Upper lobe of left lung (tissue), 6 donors: ENCODE results near the gene RHOC. TPM values are rescaled to one million over a fixed set of nuclear protein-coding genes. Genes with fewer than 3 reads are reported as not detected.

Experiments
- ATAC-seq, 2 donors: fragments of 200-7000 bp; cut with Tn5 transposase; one replicate each; pipeline ENCODE4 v1.9.1; 2022; ENCODE audit warnings: mild to moderate bottlenecking in 2 of 2, moderate library complexity in 2 of 2; ENCODE audit not compliant: low FRiP score in 2 of 2
- DNase-seq, 2 donors: peaks; one replicate each; pipeline ENCODE4 v3.0.0-alpha.2; 2019 to 2020
- H3K27ac ChIP-seq, 4 donors: fragments of 200-600 bp; sonication (generic); one replicate each; pipeline ENCODE4 v1.5.1; 2016 to 2019
- H3K27me3 ChIP-seq, 4 donors: fragments of 200-600 bp; sonication (generic); one replicate each; pipeline ENCODE4 v1.5.1; 2017 to 2019
- H3K36me3 ChIP-seq, 4 donors: fragments of 200-600 bp; sonication (generic); one replicate each; pipeline ENCODE4 v1.5.1; 2016 to 2019
- H3K4me1 ChIP-seq, 4 donors: fragments of 200-600 bp; sonication (generic); one replicate each; pipeline ENCODE4 v1.5.1; 2018 to 2019
- H3K4me3 ChIP-seq, 4 donors: fragments of 200-600 bp; sonication (generic); one replicate each; pipeline ENCODE4 v1.5.1; 2017 to 2019; ENCODE audit warnings: mild to moderate bottlenecking in 2 of 4, moderate library complexity in 1 of 4
- H3K9me3 ChIP-seq, 4 donors: fragments of 200-600 bp; sonication (generic); one replicate each; pipeline ENCODE4 v1.5.1; 2018 to 2019
- EP300 ChIP-seq, 4 donors: sonication (generic); formaldehyde crosslinking; IDR thresholded peaks; one replicate each; pipeline ENCODE4 v1.5.1; 2017; ENCODE audit warnings: antibody characterized with exemption in 4 of 4, control low read depth in 2 of 4
- POLR2A ChIP-seq, 4 donors: fragments of 450-650 bp; IDR thresholded peaks; one replicate each; pipeline ENCODE4 v1.5.1; 2016 to 2017; ENCODE audit warnings: antibody characterized with exemption in 4 of 4, mild to moderate bottlenecking in 2 of 4
- POLR2AphosphoS5 ChIP-seq, 2 donors: sonication (generic); formaldehyde crosslinking; IDR thresholded peaks; one replicate each; pipeline ENCODE4 v1.5.1; 2017; ENCODE audit warnings: antibody characterized with exemption in 2 of 2
- WGBS, 2 donors: methylation state at CpG; one replicate each; pipeline ENCODE4 v1.1.5; 2017 to 2018; 5-methylcytosine and 5-hydroxymethylcytosine counted together
- total RNA-seq, 6 donors: library from RNA; depleted of rRNA in 4 of 6; stranded (reverse); fragments of >200 nt in 4 of 6; gene quantifications; one replicate each; pipeline versions ENCODE4 v1.1.0 to v1.2.1, GENCODE V29; 2016 to 2021
- TF ChIP-seq, protein P1 (sequence below), 6 experiments: fragments of 450-650 bp in 4 of 6; fragments of 200-600 bp in 2 of 6; sonication (generic) in 2 of 6; IDR thresholded peaks; one replicate each; pipeline ENCODE4 v1.5.1; 2016 to 2019; ENCODE audit warnings: antibody characterized with exemption in 6 of 6
- donor health status: DM: no; HTN: no; CAD: no; lungs with moderate emphysema.
- donor health status: DM: no; HTN: yes; CAD: no; lungs with severe emphysema.

RHOC gene
- total RNA-seq, 6 donors from 2014 or later: 80.9 to 218 (median 132) TPM

DNA sequence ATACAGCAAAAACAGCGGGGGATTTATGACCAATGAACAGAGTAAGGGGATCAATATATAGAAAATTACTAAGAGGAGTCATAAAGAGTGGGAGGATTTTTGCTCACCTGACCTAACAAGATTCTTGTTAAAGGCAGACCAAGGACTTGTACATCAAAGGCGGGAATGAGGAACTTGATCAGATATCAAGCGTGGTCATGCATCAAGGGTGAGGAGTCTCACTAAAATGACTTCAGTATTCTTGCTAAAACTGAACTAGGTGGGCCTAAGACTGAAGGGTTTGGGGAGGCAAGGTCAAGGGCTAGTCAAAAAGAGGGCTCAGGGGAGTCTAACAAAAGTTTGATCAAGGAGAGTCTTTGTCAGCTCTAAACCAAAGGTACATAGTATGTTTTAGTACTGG, 30.4 kb downstream of the RHOC start:
- H3K4me1 ChIP-seq: peaks cover 17 to 28% (median 22%) of the 10 kb centered on the region in 4 donors
- WGBS, 2 donors: 90 to 92% methylated on average over 3 of the region's 3 CpGs
- no peak for TF ChIP-seq EP300 (IDR thresholded peaks at IDR 0.05)
- TF ChIP-seq, protein P1, sequence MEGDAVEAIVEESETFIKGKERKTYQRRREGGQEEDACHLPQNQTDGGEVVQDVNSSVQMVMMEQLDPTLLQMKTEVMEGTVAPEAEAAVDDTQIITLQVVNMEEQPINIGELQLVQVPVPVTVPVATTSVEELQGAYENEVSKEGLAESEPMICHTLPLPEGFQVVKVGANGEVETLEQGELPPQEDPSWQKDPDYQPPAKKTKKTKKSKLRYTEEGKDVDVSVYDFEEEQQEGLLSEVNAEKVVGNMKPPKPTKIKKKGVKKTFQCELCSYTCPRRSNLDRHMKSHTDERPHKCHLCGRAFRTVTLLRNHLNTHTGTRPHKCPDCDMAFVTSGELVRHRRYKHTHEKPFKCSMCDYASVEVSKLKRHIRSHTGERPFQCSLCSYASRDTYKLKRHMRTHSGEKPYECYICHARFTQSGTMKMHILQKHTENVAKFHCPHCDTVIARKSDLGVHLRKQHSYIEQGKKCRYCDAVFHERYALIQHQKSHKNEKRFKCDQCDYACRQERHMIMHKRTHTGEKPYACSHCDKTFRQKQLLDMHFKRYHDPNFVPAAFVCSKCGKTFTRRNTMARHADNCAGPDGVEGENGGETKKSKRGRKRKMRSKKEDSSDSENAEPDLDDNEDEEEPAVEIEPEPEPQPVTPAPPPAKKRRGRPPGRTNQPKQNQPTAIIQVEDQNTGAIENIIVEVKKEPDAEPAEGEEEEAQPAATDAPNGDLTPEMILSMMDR (IDR thresholded peaks at IDR 0.05): no peak
- TF ChIP-seq POLR2AphosphoS5 (IDR thresholded peaks at IDR 0.05): no peak
- TF ChIP-seq POLR2A (IDR thresholded peaks at IDR 0.05): no peak
- no peak for DNase-seq
- no peak overlapping the region for H3K4me3 ChIP-seq
- H3K27ac ChIP-seq: no peak overlapping the region
- H3K36me3 ChIP-seq: peaks cover 0 to 12% (median 4%) of the 10 kb centered on the region in 4 donors
- no peaks in the 10 kb centered on the region for H3K27me3 ChIP-seq
- H3K9me3 ChIP-seq: no peaks in the 10 kb centered on the region
- no peak for ATAC-seq

- TF ChIP-seq POLR2A (IDR thresholded peaks at IDR 0.05) (no peak), EP300 (IDR thresholded peaks at IDR 0.05) (no peak), POLR2AphosphoS5 (IDR thresholded peaks at IDR 0.05) (no peak)
- TF ChIP-seq, protein P1 (IDR thresholded peaks at IDR 0.05): no peak
Observed at GRCh38 chr1:112675728-112676381, 31.1 kb downstream of the RHOC start.

GRCh38 chr1:112674986-112675727, 31.8 kb downstream of the RHOC start:
- WGBS, 2 donors: 0% methylated on average over 5 to 30 of the region's 68 CpGs
- H3K36me3 ChIP-seq: peaks cover 0 to 26% (median 10%) of the 10 kb centered on the region in 4 donors
- ATAC-seq: peak; percentile 72 to 82
- H3K9me3 ChIP-seq: no peaks in the 10 kb centered on the region
- peak in 1 of 2 donors; percentile 93 for DNase-seq
- no peaks in the 10 kb centered on the region for H3K27me3 ChIP-seq
- peaks cover 17 to 28% (median 22%) of the 10 kb centered on the region in 4 donors for H3K4me1 ChIP-seq
- peak overlapping the region; percentile 74 to 95 (median 88) for H3K4me3 ChIP-seq
- TF ChIP-seq, protein P1 (IDR thresholded peaks at IDR 0.05): peak in 3 of 6 experiments; percentile 17 to 35 (median 26)
- TF ChIP-seq POLR2AphosphoS5 (IDR thresholded peaks at IDR 0.05) (no peak), EP300 (IDR thresholded peaks at IDR 0.05) (no peak), POLR2A (IDR thresholded peaks at IDR 0.05) (peak in 1 of 4 donors; percentile 47)
- H3K27ac ChIP-seq: peak overlapping the region; percentile 88 to 97 (median 94)

More at GRCh38 chr1:112675728-112676381, 31.1 kb downstream of the RHOC start:
- H3K27ac ChIP-seq: peak overlapping the region; percentile 88 to 97 (median 94)
- H3K4me1 ChIP-seq: peaks cover 17 to 28% (median 22%) of the 10 kb centered on the region in 4 donors
- WGBS, 2 donors: 42 to 44% methylated on average over 7 of the region's 7 CpGs
- H3K27me3 ChIP-seq: no peaks in the 10 kb centered on the region
- H3K4me3 ChIP-seq: peak overlapping the region in 3 of 4 donors; percentile 74 to 95 (median 88)
- H3K9me3 ChIP-seq: no peaks in the 10 kb centered on the region
- DNase-seq (no peak), ATAC-seq (no peak)
- H3K36me3 ChIP-seq: peaks cover 0 to 19% (median 7%) of the 10 kb centered on the region in 4 donors

DNA sequence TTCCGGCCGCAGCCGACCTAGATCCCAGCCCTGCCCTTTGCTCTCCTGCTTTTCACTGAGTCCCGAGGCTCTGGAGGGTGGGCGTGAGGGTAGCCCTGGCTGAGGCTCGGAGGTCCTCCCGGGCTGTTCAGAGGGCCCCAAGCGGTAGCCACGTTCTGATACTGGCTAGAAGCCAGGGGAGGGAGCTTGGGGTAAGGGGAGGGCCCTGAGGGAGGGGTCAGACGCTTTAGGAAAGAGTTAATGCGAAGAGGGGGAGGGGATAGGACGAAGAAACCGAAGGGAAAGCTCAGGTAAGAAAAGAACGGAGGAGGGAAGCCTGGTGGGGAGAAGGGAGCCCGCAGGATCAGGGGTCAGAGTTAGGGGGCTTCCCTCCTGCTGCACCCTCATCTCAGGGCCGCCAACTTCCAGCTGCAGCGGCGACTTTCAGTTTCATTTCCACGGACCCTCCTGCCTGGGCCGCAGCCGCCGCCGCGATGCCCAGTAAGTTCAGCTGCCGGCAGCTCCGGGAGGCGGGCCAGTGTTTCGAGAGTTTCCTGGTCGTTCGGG, 32.4 kb downstream of the RHOC start, which contains the start of gene MOV10:
Gene MOV10 (plus strand): TSS at position 220 of the 546 bp plus-strand sequence. CDS start 254 bp downstream, at position 474.
- 0% methylated on average over 12 to 28 of the region's 30 CpGs for WGBS, 2 donors
- TF ChIP-seq POLR2AphosphoS5 (IDR thresholded peaks at IDR 0.05) (peak; percentile 40 to 44), EP300 (IDR thresholded peaks at IDR 0.05) (no peak), POLR2A (IDR thresholded peaks at IDR 0.05) (peak in 1 of 4 donors; percentile 55)
- H3K4me3 ChIP-seq: peak within 1 kb of the TSS; percentile 74 to 95 (median 88)
- peaks cover 5 to 32% (median 15%) of the 10 kb centered on the region in 4 donors for H3K36me3 ChIP-seq
- ATAC-seq (peak; percentile 84 to 86), DNase-seq (peak; percentile 84 to 93)
- H3K4me1 ChIP-seq: peaks cover 17 to 28% (median 22%) of the 10 kb centered on the region in 4 donors
- H3K27me3 ChIP-seq: no peaks in the 10 kb centered on the region
- no peaks in the 10 kb centered on the region for H3K9me3 ChIP-seq
- H3K27ac ChIP-seq: peak within 1 kb of the TSS; percentile 88 to 97 (median 94)
